Measurements from ENCODE around the gene PCNP.
"Not testable (repeated sequence)": the region's sequence is repeated elsewhere in the genome, so short reads cannot be mapped to it uniquely, and the experiment has no call there.

The PCNP gene

DNA sequence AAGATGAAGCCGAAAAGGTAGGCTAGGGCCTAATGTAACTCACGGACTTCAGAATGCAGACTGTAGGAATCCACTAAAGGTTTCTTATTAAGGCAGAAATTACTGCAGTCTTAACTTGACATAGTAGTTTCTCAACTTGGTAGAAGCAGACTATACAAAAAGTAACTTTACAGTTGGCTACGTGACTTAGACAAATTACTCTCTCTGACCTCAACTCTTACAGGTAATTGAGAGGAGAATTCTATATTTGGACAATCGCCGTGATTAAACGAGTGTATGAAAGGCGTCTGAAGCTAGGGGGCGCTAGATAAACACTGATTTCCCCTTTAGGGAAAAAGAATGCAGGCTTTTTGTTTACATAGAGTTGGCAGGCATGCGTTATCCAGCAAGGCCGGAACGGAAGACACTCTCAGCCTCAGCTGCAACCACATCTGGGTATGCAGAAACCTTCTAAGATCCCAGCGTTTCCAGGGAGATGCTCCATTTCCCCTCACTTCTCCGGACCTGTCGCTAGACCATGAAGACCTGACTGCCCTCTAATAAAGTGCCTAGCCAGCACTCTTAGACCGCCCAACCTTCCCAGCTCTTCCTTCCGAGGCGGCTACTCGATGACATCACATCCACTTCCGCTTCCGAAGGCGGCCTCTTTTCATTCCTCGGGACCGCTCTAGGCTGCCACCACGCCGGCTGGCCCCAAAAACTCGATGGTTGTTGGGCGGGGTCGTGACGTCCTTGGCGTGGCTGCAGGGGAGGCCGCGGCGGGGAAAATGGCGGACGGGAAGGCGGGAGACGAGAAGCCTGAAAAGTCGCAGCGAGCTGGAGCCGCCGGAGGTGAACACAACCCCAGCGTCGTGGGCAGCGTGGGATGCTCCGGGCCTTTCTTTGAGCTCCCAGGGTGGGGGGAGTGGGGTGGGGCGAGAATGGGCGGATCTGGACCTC, at the start of gene PCNP:
Gene PCNP, plus strand, starts transcription at position 732 of the 939 bp plus-strand sequence. Its CDS starts 36 bp downstream, at position 768.
- DNase-seq (ENCODE audit: low spot score), result peak; percentile 98

- DNase-seq (ENCODE audit: low spot score), result no peak
Observed at GRCh38 chr3:101527441-101527840, 46.5 kb upstream of the PCNP start.

- no peak for DNase-seq (ENCODE audit: low spot score)
Observed at GRCh38 chr3:101527906-101528305, 46.1 kb upstream of the PCNP start.

DNA sequence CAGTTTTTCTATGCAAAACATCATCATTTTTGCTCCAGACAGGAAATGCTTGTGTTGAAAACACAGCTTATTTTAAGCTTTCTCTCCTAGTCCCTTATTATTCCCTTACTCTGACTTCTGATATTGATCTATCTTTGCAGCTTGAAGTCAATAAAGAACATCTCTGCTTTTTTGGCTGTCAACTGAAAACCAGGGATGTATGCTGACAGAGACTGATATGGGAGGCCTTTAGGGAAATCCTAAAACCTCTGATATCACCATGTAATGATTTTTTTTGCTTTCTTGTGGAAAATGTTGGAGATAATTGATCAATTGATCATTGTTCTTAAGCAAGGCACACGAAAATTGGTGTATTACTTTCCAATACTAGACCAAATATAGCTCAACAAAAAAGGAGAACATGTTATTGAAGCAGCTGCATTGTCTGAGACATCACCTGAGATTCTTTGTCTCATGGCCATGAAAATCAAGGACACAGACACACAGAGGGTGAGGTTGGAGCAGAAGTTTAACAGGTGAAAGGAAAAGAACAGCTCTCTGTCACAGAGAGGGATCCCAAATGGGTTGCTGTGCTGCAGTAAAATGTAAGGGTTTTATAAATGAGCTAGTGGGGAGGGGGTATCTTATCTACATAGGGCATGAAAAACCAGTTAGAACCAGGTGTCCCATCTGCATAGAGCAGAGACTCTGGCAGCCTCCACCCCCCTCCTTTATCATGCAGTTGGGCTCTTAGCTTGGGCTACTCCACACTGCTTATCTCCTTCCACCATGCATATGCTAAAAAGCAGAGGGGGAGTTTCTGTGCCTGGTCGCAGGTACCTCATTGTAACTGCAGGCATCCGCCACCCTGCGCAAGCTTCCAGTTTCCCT, 43.9 kb upstream of the PCNP start:
- no peak for DNase-seq (ENCODE audit: low spot score)

DNA sequence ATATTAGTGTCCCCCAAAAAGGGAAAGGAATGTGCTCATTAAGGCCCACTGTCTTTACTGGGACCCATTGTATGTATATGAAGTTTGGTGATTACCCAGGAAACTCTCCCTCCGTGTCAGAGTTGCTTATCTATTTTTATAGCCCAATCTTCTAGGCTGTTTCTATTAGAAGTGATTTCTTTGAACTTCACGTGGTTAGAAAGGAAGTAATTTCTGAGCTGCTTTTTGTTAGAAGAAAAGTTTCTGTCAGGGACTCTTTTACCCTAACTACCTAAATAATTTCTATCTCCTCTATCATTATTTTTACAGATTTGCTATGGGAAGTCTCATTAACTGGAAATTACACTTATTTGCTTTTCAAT, 43.3 kb upstream of the PCNP start:
- DNase-seq (ENCODE audit: low spot score), result no peak

GRCh38 chr3:101531473-101532086, 42.4 kb upstream of the PCNP start:
- no peak for DNase-seq (ENCODE audit: low spot score)

DNA sequence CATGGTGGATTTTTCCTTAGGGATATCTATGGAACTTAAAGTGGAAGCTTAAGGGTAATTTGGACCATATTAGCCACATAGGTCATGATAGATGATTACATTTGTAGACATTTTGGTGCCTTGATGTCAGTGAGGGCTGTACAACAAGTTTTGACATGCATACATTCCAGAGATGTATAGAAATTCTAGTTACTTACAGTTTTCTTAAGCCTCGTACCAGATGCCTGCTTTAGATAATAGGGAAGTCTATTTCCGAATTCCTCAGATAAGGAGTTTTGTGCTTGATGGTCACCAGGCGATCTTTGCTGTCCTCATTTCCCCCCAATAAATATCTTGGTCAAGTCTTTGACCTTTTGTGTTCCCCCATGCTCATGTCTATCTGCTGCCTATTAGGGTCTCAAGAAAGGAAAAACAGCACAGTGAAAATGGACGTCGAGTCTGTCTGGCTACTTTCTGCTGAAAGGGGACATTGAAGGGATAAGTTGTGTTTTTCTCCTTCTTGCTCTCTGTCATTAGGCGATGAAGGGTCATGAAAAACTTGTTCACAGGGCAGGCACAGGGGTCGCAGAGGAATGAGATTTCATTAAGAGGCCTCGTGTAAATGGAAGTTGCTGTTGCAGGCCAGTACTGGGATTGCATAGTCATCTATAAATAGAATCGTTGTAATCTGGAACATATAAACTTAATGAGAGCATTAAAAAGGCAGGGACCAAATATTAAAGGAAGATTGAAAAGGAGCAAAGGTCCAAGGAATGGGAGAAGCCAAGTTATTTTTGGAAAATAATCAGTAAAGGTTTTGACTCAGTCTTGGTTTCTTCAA, 41.0 kb upstream of the PCNP start:
- DNase-seq (ENCODE audit: low spot score), result no peak

DNA sequence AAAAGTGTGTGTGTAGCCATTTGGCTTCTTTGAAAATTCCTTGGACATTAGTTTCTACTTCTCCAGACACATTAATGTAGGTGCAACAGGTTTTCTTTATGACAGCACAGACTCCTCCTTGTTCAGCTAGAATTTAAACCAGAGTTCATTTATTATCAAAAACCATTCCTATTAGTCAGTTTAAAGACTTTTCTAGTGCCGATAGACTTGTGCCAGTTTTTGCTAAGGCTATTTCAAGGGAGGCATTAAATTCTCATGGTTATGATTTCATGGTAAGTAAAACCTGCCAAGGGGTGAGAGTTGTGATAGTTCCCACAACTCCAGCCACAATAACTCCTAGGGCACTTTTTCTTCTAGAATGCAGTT, 40.4 kb upstream of the PCNP start:
- DNase-seq (ENCODE audit: low spot score), result no peak

DNA sequence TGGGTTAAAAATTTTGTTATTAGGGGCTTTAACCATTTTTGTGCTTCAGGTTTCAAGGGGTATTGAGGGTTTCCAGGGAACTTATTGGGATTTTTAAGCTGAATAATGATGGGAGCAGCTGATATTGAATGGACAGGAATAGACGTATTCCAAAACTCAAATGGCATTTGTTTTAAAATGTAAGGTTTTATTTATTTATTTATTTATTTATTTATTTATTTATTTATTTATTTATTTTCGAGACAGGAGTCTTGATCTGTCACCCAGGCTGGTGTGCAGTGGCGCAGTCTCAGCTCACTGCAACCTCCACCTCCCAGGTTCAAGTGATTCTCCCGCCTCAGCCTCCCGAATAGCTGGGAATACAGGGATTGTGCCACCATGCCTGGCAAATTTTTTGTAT, 38.8 kb upstream of the PCNP start:
- no peak for DNase-seq (ENCODE audit: low spot score)

GRCh38 chr3:101536266-101536665, 37.7 kb upstream of the PCNP start:
- DNase-seq (ENCODE audit: low spot score), result no peak

- not testable (repeated sequence) for DNase-seq (ENCODE audit: low spot score)
Observed at GRCh38 chr3:101536955-101537354, 37.0 kb upstream of the PCNP start.

GRCh38 chr3:101542957-101543356, 31.0 kb upstream of the PCNP start:
- no peak for DNase-seq (ENCODE audit: low spot score)

GRCh38 chr3:101544161-101544850, 29.7 kb upstream of the PCNP start:
- no peak for DNase-seq (ENCODE audit: low spot score)

GRCh38 chr3:101548527-101549105, 25.4 kb upstream of the PCNP start:
- DNase-seq (ENCODE audit: low spot score), result no peak

DNA sequence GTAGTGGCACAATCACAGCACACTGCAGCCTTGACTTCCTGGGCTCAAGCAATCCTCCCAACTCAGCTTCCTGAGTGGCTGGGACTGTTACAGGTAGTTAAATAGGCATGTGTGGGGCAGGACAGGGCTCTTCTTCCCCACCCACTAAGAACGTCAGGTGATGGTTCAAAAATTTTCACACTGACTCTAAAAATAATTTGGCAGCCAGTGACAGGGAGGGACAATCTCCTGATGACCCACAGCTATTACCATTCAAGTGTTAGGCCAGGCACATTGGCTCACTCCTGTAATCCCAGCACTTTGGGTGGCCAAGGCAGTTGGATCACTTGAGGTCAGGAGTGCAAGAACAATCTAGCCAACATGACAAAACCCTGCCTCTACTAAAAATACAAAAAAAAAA, 24.5 kb upstream of the PCNP start:
- no peak for DNase-seq (ENCODE audit: low spot score)

- DNase-seq (ENCODE audit: low spot score), result not testable (repeated sequence)
Observed at GRCh38 chr3:101551359-101552081, 22.5 kb upstream of the PCNP start.

GRCh38 chr3:101553381-101553780, 20.6 kb upstream of the PCNP start:
- DNase-seq (ENCODE audit: low spot score), result not testable (repeated sequence)

GRCh38 chr3:101556064-101556463, 17.9 kb upstream of the PCNP start:
- no peak for DNase-seq (ENCODE audit: low spot score)

GRCh38 chr3:101561630-101562328, 12.2 kb upstream of the PCNP start, which contains the start of gene TRMT10C:
TRMT10C (plus strand) TSS chr3:101561868; CDS start chr3:101564782, 2,914 bp downstream.
- DNase-seq (ENCODE audit: low spot score), result peak; percentile 88

Data from LoVo (cell line).